ENCODE results near the gene TMEM82. TPM values are rescaled to one million over a fixed set of nuclear protein-coding genes. Genes with fewer than 3 reads are reported as not detected.

TMEM82 gene
- total RNA-seq, 2 experiments from 2014 or later: not detected

- intact Hi-C loops (cut with micrococcal nuclease; ENCODE audit: unreplicated experiment): no loop called here
- Histone ChIP-seq H3K36me3 (ENCODE audit: insufficient read depth, low read length) (no peaks in the 10 kb centered on the region), H2AFZ (ENCODE audit: low read length) (no peak overlapping the region), H3K4me3 (ENCODE audit: low read depth, low read length, poor library complexity, severe bottlenecking) (no peak overlapping the region), H3K4me2 (ENCODE audit: low read length) (no peak overlapping the region), H3K9me2 (ENCODE audit: insufficient read depth, low read length) (no peaks in the 10 kb centered on the region), H3K9me3 (ENCODE audit: low read length) (no peaks in the 10 kb centered on the region), H3K79me2 (ENCODE audit: insufficient read depth, low read depth, low read length) (no peaks in the 10 kb centered on the region), H3K27ac (ENCODE audit: low read depth, low read length, poor library complexity, severe bottlenecking) (no peak overlapping the region), H3K4me1 (ENCODE audit: insufficient read depth, low read length, poor library complexity, severe bottlenecking) (no peaks in the 10 kb centered on the region), H4K20me1 (ENCODE audit: insufficient read depth, low read length) (no peaks in the 10 kb centered on the region)
- no TSS peak for BruUV-seq (replicated peaks)
- ChIA-PET CTCF (ENCODE audit: unreplicated experiment) (no interaction called here), POLR2A (interaction anchor here (0.8 to 1.0 kb wide), 2 partner anchors 90 to 325 kb away, joined by 3 to 4 read pairs; no protein-coding TSS in a partner anchor)
- no peak for DNase-seq (ENCODE audit: low spot score)
- TF ChIP-seq EZH2phosphoT487 (IDR thresholded peaks at IDR 0.05; ENCODE audit: borderline replicate concordance, low read depth, low read length): no peak
- TF ChIP-seq, protein P1, sequence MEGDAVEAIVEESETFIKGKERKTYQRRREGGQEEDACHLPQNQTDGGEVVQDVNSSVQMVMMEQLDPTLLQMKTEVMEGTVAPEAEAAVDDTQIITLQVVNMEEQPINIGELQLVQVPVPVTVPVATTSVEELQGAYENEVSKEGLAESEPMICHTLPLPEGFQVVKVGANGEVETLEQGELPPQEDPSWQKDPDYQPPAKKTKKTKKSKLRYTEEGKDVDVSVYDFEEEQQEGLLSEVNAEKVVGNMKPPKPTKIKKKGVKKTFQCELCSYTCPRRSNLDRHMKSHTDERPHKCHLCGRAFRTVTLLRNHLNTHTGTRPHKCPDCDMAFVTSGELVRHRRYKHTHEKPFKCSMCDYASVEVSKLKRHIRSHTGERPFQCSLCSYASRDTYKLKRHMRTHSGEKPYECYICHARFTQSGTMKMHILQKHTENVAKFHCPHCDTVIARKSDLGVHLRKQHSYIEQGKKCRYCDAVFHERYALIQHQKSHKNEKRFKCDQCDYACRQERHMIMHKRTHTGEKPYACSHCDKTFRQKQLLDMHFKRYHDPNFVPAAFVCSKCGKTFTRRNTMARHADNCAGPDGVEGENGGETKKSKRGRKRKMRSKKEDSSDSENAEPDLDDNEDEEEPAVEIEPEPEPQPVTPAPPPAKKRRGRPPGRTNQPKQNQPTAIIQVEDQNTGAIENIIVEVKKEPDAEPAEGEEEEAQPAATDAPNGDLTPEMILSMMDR (conservative IDR thresholded peaks at IDR 0.05; ENCODE audit: low read length): no peak
Measured at GRCh38 chr1:15737324-15738319, 4.7 kb upstream of the TMEM82 start.

DNA sequence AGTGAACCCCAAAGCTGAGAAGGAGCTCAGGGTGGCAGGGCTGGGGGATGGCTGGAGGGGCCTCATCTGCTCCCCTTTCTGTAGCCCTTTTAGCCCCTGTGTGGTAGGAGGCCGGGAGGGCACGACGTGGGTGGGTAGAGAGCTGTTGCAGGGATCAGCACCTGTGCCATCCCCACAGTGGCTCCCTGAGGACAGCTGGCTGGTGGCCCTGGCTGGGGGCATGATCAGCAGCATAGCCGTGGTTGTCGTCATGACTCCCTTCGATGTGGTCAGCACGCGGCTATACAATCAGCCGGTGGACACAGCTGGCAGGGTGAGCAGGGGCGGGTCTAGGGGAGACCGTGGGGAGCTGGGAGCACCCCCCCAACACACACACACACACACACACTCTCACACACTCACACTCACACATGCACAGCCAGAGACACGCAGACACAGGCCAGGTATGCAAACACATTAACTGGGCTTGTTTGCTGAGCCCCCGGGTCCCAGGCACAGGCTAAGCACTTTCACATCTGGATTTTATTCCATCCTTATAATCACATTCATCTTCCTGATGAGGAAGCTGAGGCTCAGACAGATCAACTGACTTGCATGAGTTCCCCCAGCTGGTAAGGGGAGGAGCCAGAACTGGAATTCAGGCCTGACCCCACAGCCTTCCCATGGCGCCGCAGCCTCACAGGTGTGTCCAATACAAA lies 3.7 kb upstream of the TMEM82 start:
- TF ChIP-seq EZH2phosphoT487 (IDR thresholded peaks at IDR 0.05; ENCODE audit: borderline replicate concordance, low read depth, low read length): no peak
- TF ChIP-seq, protein P1 (conservative IDR thresholded peaks at IDR 0.05; ENCODE audit: low read length): no peak
- Histone ChIP-seq H3K27ac (ENCODE audit: low read depth, low read length, poor library complexity, severe bottlenecking) (no peak overlapping the region), H2AFZ (ENCODE audit: low read length) (no peak overlapping the region), H3K4me1 (ENCODE audit: insufficient read depth, low read length, poor library complexity, severe bottlenecking) (no peaks in the 10 kb centered on the region), H3K36me3 (ENCODE audit: insufficient read depth, low read length) (no peaks in the 10 kb centered on the region), H3K4me2 (ENCODE audit: low read length) (no peak overlapping the region), H3K79me2 (ENCODE audit: insufficient read depth, low read depth, low read length) (no peaks in the 10 kb centered on the region), H3K4me3 (ENCODE audit: low read depth, low read length, poor library complexity, severe bottlenecking) (no peak overlapping the region), H3K9me3 (ENCODE audit: low read length) (no peaks in the 10 kb centered on the region), H3K9me2 (ENCODE audit: insufficient read depth, low read length) (no peaks in the 10 kb centered on the region), H4K20me1 (ENCODE audit: insufficient read depth, low read length) (no peaks in the 10 kb centered on the region)
- ChIA-PET CTCF (ENCODE audit: unreplicated experiment) (no interaction called here), POLR2A (interaction anchor here (0.6 to 1.0 kb wide), 3 partner anchors 91 to 187 kb away, joined by 3 to 4 read pairs (median 3); no protein-coding TSS in a partner anchor)
- intact Hi-C loops (cut with micrococcal nuclease; ENCODE audit: unreplicated experiment): no loop called here
- no peak for DNase-seq (ENCODE audit: low spot score)
- BruUV-seq (replicated peaks): no TSS peak
